GM21360 (cell line): ENCODE data around the gene CDCP2.

Experiments
- ATAC-seq: cut with Tn5 transposase; IDR thresholded peaks from one replicate; pipeline ENCODE4 v1.9.1; 2021; ENCODE audit warnings: mild to moderate bottlenecking, moderate library complexity; ENCODE audit not compliant: unreplicated experiment

Gene CDCP2

DNA sequence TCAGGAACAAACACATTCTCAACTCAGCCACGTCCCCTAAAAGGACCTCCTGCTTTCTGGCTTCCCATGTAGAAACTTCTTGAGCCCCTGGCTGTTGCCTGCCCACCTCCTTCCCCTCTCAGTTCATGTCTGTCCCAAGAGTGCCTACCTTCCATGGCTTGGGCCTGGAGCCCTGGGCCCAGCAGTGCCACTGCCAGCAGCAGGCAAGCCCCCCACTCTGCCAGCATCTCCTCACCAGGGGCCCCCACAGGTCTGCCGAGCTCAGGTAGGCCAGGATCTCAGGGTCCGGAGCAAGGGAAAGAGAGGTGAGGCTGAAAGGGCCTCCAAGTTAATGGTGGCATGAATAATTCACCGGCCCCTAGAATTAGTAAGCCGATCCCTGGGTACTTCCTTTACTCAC lies at the start of gene CDCP2:
TSS of gene CDCP2 (minus strand) at position 305 of the 400 bp plus-strand sequence. CDS start at position 227, 78 bp downstream.
- ATAC-seq, result no peak

DNA sequence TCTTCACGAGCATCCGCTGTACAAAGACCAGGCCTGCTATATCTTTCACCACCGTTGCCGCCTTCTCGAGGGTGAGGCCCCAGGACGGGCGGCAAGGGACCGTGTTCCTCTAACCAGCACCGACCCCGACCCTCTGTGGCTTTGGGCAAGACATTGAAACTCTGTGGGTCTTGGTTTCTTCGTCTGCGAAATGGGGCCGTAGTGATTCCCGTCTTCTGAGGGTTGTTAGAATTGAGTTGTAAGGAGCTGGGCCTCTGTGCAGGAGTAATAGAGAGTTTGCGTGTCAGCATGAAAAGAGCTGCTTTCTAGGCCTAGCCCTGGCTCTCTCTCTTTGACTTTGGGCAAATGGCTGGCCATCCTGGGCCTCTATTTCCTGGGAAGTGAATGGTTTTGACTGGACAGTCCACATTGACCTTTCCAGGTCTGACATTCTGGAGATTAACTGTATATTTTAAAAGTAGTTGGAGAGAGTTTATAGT lies 47.8 kb upstream of the CDCP2 start:
- no peak for ATAC-seq

GRCh38 chr1:54199765-54200518 lies 47.1 kb upstream of the CDCP2 start, which contains the start of the genes CYB5RL and MRPL37:
CYB5RL (minus strand) TSS chr1:54200030; CDS start chr1:54195616, 4,414 bp downstream.
MRPL37 (plus strand) TSS chr1:54200167; CDS start chr1:54200244, 77 bp downstream.
- ATAC-seq, result peak; percentile 91

GRCh38 chr1:54199151-54199764 lies 46.5 kb upstream of the CDCP2 start:
- no peak for ATAC-seq

DNA sequence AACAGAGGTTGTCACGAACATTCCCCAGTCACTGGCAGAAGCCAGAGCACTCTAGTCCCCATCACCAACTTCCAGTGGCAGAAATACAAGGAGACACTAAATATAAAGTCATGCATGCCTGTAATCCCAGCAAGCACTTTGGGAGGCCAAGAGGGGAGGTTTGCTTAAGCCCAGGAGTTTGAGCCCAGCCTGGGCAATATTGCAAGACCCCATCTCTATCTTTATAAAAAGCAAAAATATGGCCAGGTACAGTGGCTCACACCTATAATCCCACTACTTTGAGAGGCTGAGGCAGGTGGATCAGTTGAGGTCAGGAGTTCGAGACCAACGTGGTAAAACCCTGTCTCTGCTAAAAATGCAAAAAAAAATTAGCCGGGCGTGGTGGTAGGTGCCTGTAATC lies 40.7 kb upstream of the CDCP2 start:
- ATAC-seq, result no peak

- no peak for ATAC-seq
Measured at GRCh38 chr1:54191525-54191924, 38.7 kb upstream of the CDCP2 start.

DNA sequence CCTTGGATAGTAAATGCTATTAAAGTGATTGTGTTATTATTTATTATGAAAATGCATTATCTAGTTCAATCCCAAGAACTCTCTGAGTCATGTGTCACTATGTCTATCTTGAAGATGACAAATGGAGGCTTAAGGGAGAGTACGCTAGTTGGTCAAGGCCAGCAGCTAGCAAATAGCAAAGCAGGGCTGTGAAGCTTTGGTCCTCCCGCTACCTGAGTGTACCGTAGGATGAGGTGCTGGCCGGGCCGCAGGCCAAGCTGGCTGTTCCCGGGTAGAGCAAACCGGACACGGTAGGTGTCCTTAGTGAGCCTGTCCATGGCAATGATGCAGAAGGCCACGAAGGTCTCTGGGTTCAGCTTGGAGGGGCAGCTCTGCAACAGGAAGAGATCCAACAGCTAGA lies 37.7 kb upstream of the CDCP2 start:
- ATAC-seq, result no peak

GRCh38 chr1:54188291-54188690 lies 35.5 kb upstream of the CDCP2 start:
- ATAC-seq, result no peak

DNA sequence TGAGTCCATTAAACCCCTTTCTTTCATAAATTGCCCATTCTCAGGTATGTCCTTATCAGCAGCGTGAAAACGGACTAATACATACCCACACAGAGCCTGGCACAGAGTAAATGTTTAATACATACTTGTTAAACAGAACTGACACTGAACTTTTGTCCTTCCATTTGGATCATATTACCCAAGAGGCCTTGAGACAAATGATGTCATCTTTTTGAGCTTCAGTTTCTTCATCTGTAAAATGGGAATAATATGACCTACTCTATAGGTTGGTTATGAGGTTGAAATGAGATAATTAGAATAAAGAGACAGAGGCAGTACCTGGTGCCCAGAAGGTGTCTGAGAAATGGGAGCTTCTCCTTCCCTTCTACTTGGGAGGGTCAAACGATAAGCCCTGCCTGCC lies 33.3 kb upstream of the CDCP2 start:
- ATAC-seq, result no peak

DNA sequence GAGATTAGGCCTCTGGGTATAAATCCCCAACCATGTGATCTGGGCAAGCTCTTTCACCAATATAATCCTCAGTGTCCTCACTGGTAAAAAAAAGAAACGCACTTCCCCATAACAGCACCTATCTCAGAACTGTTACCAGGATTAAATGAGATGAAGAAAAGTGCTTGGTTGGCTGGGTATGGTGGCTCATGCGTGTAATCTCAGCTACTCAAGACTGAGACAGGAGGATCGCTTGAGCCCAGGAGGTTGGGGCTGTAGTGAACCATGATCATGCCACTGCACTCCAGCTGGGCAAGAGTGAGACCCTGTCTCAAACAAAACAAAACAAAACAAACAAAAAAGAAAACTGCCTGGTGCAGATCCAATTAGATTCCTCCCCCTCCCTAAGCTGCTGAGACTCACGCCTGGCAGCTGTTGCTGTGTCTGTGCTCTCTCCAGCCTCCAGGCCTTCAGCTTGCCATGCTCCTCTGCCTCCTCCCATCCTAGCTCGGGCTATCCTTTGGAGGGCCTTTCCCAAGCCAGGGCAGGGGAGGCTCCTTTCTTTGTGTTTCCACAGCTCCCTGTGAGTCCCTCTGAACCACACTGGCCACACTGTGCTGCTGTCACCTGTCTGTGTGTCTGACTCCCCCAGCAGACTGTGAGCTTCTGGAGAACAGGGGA lies 28.0 kb upstream of the CDCP2 start:
- no peak for ATAC-seq

DNA sequence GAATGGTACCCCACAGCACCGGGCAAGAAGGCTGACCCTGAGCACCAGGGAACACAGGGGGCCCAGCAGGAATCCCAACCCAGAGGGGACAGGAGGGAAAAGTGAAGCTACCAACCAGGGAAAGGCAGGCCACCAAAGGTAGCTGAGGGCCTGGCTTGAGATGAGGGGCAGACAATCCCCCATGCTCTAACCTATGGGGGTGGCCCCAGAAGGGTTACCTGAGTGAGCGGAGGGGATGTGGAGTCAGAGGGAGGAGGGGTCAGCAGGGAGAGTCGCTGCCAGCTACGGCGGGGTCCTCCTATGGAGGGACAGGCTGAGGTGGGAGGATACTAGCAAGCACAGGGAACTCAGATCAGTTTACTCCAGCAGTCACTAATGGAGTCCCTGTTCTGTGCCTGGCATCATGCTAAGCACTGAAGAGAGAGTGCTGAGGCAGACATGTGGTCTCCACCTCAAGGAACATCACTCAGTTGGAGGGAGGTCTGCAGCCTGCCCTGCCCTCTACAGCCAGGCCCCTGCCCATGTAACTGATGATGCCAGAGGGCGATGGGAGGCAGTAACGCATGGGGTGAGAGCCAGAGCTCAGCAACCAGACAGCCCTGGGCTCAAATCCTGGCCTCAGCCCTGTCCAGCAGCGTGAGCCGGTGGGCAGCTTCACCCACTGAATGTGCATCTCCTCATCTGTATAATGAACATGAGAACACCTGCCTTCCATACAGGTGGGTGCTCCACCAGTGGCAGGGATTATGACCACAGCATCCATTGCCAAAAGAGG lies 25.7 kb upstream of the CDCP2 start:
- ATAC-seq, result no peak

GRCh38 chr1:54177726-54178125 lies 24.9 kb upstream of the CDCP2 start:
- no peak for ATAC-seq

- ATAC-seq, result no peak
Measured at GRCh38 chr1:54176621-54177327, 24.0 kb upstream of the CDCP2 start.

GRCh38 chr1:54174106-54174505 lies 21.3 kb upstream of the CDCP2 start:
- no peak for ATAC-seq

DNA sequence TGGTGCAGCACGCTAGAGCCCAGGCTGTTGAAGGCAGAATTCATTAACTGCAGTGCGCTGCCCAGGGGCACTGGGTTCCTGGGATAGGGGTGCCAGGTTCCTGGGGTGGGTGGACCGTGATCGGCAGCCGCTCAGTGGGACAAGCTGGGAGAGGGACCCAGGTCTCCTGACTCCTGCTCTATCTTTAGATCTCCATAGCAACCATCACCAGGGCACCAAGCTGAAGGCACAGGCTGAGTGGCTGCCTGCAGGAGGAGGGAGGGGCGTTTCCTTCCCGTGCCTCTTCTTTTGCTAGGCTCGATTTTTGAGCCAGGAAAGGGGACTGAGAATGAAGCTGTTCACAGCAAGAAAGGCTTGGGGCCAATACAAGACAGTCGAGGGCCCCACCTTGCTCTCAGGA lies 20.9 kb upstream of the CDCP2 start:
- ATAC-seq, result no peak

GRCh38 chr1:54172614-54173599 lies 20.1 kb upstream of the CDCP2 start:
- ATAC-seq, result no peak

DNA sequence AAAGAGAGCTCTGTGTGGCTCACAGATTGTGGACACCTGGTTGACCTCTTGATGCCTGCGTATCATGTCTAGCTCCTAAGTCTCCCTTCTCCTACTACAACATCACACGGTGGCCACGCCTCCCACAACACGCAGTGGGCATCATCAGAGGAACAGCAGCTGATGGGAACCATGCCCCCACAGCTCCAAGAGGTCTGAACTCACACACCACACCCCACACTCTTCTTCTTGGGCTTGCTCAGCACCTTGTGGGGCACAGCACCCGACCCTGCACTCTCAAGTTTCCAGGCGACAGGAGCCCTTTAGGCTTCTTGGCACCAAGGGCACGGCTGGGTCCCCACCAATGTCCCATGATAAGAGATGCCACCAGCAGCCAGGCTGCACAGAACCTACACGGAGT lies 18.8 kb upstream of the CDCP2 start:
- ATAC-seq, result no peak

DNA sequence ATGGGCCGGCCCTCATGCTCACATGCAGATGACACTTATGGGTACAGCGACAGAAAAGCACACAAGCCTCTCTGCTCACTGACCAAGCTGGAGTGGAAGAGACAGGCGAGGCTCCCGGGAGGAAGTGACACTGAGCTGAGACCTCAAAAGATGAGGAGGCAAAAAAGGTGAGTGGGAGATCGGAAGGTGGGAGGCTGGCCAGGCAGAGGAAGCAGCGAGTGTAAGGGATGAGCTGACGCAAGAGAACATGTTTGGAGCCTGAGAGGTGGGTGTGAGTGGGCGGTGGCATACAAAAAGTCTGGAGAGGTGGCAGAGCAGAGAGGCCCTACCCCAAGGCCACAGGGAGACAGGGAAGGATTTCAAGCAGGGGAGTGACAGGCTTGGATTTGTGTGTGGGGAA lies 18.2 kb upstream of the CDCP2 start:
- ATAC-seq, result no peak

DNA sequence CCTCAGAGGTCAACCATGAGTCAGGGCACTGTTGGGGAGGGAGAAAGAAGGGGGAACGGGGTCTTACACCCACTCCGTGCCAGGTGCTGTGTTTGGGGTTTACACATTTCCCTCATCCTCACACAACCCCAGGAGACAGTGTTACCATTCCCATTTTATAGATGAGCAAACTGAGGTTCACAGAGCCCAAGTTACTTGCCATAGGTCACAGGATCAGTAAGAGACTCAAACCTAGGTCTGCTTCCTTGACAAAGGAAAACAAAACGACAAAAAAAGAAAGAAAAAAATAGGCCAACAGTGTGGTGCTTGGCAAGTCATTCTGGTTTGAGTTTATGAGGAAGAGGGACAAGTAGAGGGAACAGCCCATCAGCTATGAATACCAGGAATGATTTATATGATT lies 16.3 kb upstream of the CDCP2 start:
- no peak for ATAC-seq
